Effector memory CD8-positive, alpha-beta T cell (primary cell): ENCODE measurements around the gene ZCCHC7.
A peak's percentile ranks its signal among the peaks of the same experiment; 100 is the strongest.
"Not testable (repeated sequence)": the region's sequence is repeated elsewhere in the genome, so short reads cannot be mapped to it uniquely, and the experiment has no call there.

Experiments
- ATAC-seq: fragments of 150-1000 bp; cut with Tn5 transposase; replicated peaks from 2 replicates; pipeline ENCODE4 v1.10.0; 2021; ENCODE audit warnings: mild to moderate bottlenecking, moderate library complexity
- DNase-seq, 3 experiments: peaks; one replicate each; pipeline ENCODE4 v3.0.0; 2021
- H3K27ac Mint-ChIP-seq, 2 donors: one replicate each; pipeline ENCODE4 v1.8.0; 2022; ENCODE audit warnings: mild to moderate bottlenecking in 2 of 2, mixed read lengths in 2 of 2, moderate library complexity in 2 of 2
- H3K27me3 Mint-ChIP-seq, 2 donors: one replicate each; pipeline ENCODE4 v1.8.0; 2022; ENCODE audit warnings: mixed read lengths in 2 of 2
- H3K36me3 Mint-ChIP-seq: one replicate; pipeline ENCODE4 v1.8.0; 2022; ENCODE audit warnings: mild to moderate bottlenecking, moderate library complexity, mixed read lengths; ENCODE audit not compliant: insufficient read depth
- H3K4me1 Mint-ChIP-seq, 2 donors: one replicate each; pipeline ENCODE4 v1.8.0; 2022; ENCODE audit warnings: low read depth in 2 of 2, mixed read lengths in 2 of 2
- H3K4me3 Mint-ChIP-seq, 2 donors: one replicate each; pipeline ENCODE4 v1.8.0; 2022; ENCODE audit warnings: mild to moderate bottlenecking in 2 of 2, mixed read lengths in 2 of 2, moderate library complexity in 2 of 2
- H3K9me3 Mint-ChIP-seq, 2 donors: one replicate each; pipeline ENCODE4 v1.8.0; 2022; ENCODE audit warnings: mixed read lengths in 2 of 2
- total RNA-seq, 9 experiments: gene quantifications; one replicate each; lab custom pipeline; 2026; lab: John Stamatoyannopoulos, UW

ZCCHC7 gene
- 48.4 to 91.4 (median 71.4) reads per million in 9 experiments for total RNA-seq

DNA sequence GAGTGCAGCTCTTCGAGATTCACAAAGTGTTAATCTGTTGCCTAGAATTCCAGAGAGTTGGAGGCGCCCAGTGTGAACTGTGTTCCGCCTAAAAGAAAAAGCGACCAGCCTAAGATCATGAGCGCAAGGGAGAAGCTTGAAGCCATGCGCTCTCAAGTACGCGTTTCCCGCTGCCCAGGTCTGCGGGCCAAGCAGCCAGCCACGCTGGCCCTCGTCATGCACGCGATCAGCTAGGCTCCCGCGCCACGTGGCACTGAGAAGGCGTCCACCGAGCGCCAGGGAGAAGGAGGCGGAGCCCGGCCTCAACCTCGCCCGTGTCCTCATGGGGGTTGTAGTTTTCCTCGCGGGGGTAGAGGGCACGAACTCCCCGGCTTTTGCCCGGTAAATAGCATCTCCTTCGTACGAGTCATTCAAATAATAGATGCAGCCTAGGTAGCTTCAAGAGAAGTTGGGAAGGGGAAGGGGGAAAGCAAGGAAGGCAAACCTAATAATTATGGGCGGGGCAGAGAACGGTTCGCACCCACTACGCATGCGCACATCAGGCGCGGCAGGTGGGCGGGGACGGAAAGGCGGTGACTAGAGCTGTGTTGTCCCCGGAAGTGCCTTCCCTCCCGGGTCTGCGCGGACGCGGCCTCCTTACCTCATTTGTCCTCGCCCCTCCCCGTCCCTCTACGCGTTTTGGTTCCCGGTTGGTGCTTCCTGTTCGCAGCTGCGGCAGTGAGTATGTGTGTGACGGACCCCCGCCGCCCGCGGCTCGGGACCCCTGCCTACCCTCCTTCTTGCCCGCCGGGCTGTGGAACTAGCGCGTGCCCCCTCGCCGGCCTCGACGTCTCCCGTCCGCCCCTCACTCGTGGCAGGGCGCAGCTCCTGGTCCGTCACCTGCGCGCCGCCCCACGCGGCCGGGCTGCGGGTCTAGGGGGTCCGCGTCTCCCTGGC is at the start of gene ZCCHC7:
TSS of gene ZCCHC7 (plus strand) at position 668 of the 936 bp plus-strand sequence.
- Mint-ChIP-seq H3K4me3 (peak within 1 kb of the TSS; percentile 87 to 89), H3K4me1 (peaks cover 16 to 26% of the 10 kb centered on the region in 2 donors), H3K27me3 (no peaks in the 10 kb centered on the region), H3K27ac (peak within 1 kb of the TSS; percentile 95 to 98), H3K9me3 (no peaks in the 10 kb centered on the region), H3K36me3 (peaks cover 24% of the 10 kb centered on the region)
- ATAC-seq = peak; percentile 92
- DNase-seq = peak; percentile 96 to 98 (median 97)

DNA sequence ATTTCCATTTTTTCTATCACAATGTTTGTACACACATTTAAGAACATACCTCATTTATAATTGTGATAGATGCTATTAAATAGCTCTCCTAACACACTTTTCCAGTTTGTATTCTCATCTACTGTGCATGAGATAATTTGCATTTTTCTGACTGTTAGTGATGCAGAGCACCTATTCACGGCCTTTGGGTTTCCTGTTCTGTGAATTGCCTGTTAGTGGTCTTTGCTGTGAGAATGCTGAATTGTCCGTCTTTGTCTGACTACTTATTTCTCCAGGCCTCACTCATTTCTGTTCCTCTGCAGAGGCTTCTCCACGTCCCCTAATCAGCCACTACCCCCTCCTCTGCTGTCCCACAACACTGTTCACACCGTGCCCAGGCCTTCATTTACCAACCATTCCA is 45.6 kb upstream of the ZCCHC7 start:
- not testable (repeated sequence) for H3K4me1 Mint-ChIP-seq, DNase-seq, H3K4me3 Mint-ChIP-seq, H3K36me3 Mint-ChIP-seq, ATAC-seq, H3K27ac Mint-ChIP-seq, H3K9me3 Mint-ChIP-seq
- peaks cover 18 to 21% of the 10 kb centered on the region in 2 donors for H3K27me3 Mint-ChIP-seq

DNA sequence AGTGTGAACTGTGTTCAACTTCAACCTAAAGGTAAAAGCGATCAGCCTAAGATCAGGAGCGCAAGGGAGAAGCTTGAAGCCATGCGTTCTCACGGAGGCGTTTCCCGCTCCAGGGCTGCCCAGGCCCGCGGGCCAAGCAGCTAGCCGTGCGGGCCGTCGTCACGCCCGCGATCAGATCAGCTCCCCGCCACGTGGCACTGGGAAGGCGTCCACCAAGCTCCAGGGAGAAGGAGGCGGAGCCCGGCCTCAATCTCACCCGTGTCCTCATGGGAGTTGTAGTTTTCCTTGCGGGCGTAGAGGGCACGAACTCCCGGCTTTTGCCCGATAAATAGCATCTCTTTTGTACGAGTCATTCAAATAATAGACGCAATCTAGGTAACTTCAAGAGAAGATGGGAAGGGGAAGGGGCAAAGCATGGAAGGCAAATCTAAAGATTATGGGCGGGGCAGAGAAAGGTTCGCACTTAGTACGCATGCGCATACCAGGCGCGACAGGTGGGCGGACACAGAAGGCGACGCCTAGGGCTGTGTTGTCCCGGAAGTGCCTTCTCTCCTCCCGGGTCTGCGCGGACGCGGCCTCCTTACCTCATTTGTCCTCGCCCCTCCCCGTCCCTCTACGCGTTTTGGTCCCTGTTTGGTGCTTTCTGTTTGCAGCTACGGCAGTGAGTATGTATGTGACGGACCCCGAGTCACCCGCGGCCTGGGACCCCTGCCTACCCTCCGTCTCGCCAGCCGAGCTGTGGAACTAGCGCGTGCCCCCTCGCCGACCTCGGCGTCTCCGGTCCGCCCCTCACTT is 40.8 kb upstream of the ZCCHC7 start:
- H3K27me3 Mint-ChIP-seq = peaks cover 18 to 21% of the 10 kb centered on the region in 2 donors
- ATAC-seq = peak; percentile 97
- peak overlapping the region; percentile 95 to 96 for H3K4me3 Mint-ChIP-seq
- H3K4me1 Mint-ChIP-seq = peaks cover 28 to 34% of the 10 kb centered on the region in 2 donors
- peaks cover 11% of the 10 kb centered on the region for H3K36me3 Mint-ChIP-seq
- H3K9me3 Mint-ChIP-seq = no peaks in the 10 kb centered on the region
- peak; percentile 88 to 89 (median 88) for DNase-seq
- peak overlapping the region; percentile 97 to 99 for H3K27ac Mint-ChIP-seq

GRCh38 chr9:37080165-37080628 is 40.2 kb upstream of the ZCCHC7 start:
- peak in 1 of 3 experiments; percentile 2 for DNase-seq
- H3K9me3 Mint-ChIP-seq, ATAC-seq: not testable (repeated sequence)
- Mint-ChIP-seq H3K36me3 (peaks cover 11% of the 10 kb centered on the region), H3K4me3 (peak overlapping the region; percentile 95 to 96), H3K27me3 (peaks cover 13 to 15% of the 10 kb centered on the region in 2 donors), H3K4me1 (peaks cover 31 to 41% of the 10 kb centered on the region in 2 donors), H3K27ac (peak overlapping the region; percentile 97 to 99)

- H3K36me3 Mint-ChIP-seq = peaks cover 11% of the 10 kb centered on the region
- not testable (repeated sequence) for ATAC-seq
These were observed 38.9 kb upstream of the ZCCHC7 start for GRCh38 chr9:37081507-37081906.

GRCh38 chr9:37082214-37082765 is 38.1 kb upstream of the ZCCHC7 start:
- Mint-ChIP-seq H3K4me1 (peaks cover 31 to 44% of the 10 kb centered on the region in 2 donors), H3K4me3 (peak overlapping the region in 1 of 2 donors; percentile 8), H3K27me3 (no peaks in the 10 kb centered on the region), H3K27ac (no peak overlapping the region), H3K36me3 (peaks cover 18% of the 10 kb centered on the region), H3K9me3 (no peaks in the 10 kb centered on the region)
- DNase-seq (no peak), ATAC-seq (no peak)

More at GRCh38 chr9:37081507-37081906, 38.9 kb upstream of the ZCCHC7 start:
- DNase-seq, H3K27me3 Mint-ChIP-seq, H3K9me3 Mint-ChIP-seq: not testable (repeated sequence)
- H3K4me3 Mint-ChIP-seq = peak overlapping the region in 1 of 2 donors; percentile 96
- H3K27ac Mint-ChIP-seq = peak overlapping the region in 1 of 2 donors; percentile 99
- H3K4me1 Mint-ChIP-seq = peaks cover 31 to 44% of the 10 kb centered on the region in 2 donors

DNA sequence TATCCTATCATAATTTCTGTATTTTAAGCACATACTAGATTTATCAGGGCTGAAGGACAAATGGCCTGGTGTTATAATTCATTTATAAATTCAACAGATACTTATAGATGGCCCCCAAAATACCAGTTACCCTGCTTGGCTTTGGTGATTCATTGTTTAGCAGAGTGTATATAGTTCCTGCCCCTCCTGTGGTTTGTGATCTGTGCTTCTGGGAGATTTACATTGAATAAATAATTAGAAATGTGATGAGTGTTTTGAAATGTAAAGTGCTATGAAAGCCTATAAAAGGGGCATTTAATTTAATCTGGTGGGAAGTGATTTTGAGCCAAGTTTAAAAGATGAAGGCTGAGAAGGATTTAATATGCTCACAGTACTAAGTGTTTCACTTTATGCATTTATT is 36.7 kb upstream of the ZCCHC7 start:
- DNase-seq = no peak
- Mint-ChIP-seq H3K4me3 (no peak overlapping the region), H3K4me1 (peaks cover 31 to 44% of the 10 kb centered on the region in 2 donors)

GRCh38 chr9:37085233-37085632 is 35.1 kb upstream of the ZCCHC7 start:
- Mint-ChIP-seq H3K36me3 (peaks cover 26% of the 10 kb centered on the region), H3K4me3 (no peak overlapping the region), H3K27me3 (no peaks in the 10 kb centered on the region), H3K9me3 (no peaks in the 10 kb centered on the region), H3K27ac (no peak overlapping the region), H3K4me1 (peaks cover 27 to 40% of the 10 kb centered on the region in 2 donors)
- ATAC-seq (no peak), DNase-seq (no peak)

More for the DNA sequence above, 36.7 kb upstream of the ZCCHC7 start:
- peaks cover 31% of the 10 kb centered on the region for H3K36me3 Mint-ChIP-seq
- no peak for ATAC-seq
- H3K27ac Mint-ChIP-seq = no peak overlapping the region
- no peaks in the 10 kb centered on the region for H3K9me3 Mint-ChIP-seq
- H3K27me3 Mint-ChIP-seq = no peaks in the 10 kb centered on the region

DNA sequence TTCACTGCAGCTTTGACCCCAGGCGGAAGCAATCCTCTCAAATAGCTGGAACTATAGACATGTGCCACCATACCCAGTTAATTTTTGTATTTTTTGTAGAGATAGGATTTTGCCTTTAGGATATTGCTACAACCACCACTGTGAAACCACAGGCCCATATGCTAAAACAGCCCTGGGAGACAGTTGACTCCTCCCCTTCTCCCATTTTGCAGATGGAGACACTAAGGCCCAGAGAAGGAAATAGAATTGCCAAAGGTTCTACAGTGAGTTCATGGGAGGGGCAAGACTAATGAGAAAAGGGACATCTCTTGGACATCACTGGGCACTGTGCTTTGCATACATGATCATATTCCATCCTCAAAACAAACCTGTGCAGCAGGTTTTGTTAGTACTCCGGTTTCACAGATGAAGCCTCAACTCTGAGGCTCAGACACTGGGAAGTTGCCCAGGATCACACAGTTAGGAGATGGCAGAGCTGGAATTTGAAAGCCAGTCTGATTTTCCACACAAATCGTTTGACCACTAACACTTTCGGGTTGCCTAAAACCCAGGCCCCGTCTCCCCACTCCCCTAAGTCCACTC is 27.6 kb upstream of the ZCCHC7 start:
- DNase-seq, H3K4me3 Mint-ChIP-seq, H3K9me3 Mint-ChIP-seq, H3K27me3 Mint-ChIP-seq, H3K4me1 Mint-ChIP-seq, ATAC-seq: not testable (repeated sequence)
- Mint-ChIP-seq H3K36me3 (peaks cover 14% of the 10 kb centered on the region), H3K27ac (peak overlapping the region in 1 of 2 donors; percentile 17)

DNA sequence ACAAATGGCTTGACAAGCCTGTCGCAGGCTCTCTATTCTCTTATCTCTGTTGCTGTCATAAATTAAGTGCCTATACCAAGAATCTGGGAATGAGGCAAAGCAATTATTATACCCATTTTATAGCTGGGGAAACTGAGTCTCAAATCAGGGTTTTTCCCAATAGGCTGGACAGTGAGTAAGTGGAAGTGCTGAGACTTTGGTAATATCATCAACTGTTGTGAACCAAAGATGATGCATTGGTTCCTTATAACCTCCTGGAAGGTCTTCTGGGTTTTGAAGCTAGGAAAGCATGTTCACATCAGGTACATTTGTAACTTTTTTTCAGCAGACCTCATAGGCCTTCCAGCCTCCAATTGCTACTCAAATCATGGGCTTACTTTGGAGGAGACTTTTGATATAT is 25.6 kb upstream of the ZCCHC7 start:
- Mint-ChIP-seq H3K27ac (no peak overlapping the region), H3K4me3 (no peak overlapping the region), H3K9me3 (no peaks in the 10 kb centered on the region), H3K27me3 (no peaks in the 10 kb centered on the region), H3K36me3 (peaks cover 2% of the 10 kb centered on the region), H3K4me1 (no peaks in the 10 kb centered on the region)
- DNase-seq = no peak
- no peak for ATAC-seq

- Mint-ChIP-seq H3K27ac (no peak overlapping the region), H3K9me3 (no peaks in the 10 kb centered on the region), H3K27me3 (no peaks in the 10 kb centered on the region), H3K4me1 (no peaks in the 10 kb centered on the region), H3K36me3 (no peaks in the 10 kb centered on the region), H3K4me3 (no peak overlapping the region)
- ATAC-seq = no peak
- DNase-seq = no peak
These were observed 23.7 kb upstream of the ZCCHC7 start for GRCh38 chr9:37096628-37097027.

GRCh38 chr9:37097294-37097693 is 23.1 kb upstream of the ZCCHC7 start:
- peaks cover 0 to under 1% of the 10 kb centered on the region in 2 donors for H3K27me3 Mint-ChIP-seq
- H3K27ac Mint-ChIP-seq = no peak overlapping the region
- ATAC-seq (no peak), DNase-seq (no peak)
- no peaks in the 10 kb centered on the region for H3K9me3 Mint-ChIP-seq
- no peaks in the 10 kb centered on the region for H3K36me3 Mint-ChIP-seq
- no peak overlapping the region for H3K4me3 Mint-ChIP-seq
- no peaks in the 10 kb centered on the region for H3K4me1 Mint-ChIP-seq

- no peak for DNase-seq
- H3K4me1 Mint-ChIP-seq = peaks cover 0 to 2% of the 10 kb centered on the region in 2 donors
- H3K9me3 Mint-ChIP-seq = no peaks in the 10 kb centered on the region
- no peak overlapping the region for H3K27ac Mint-ChIP-seq
- H3K4me3 Mint-ChIP-seq = no peak overlapping the region
- no peaks in the 10 kb centered on the region for H3K36me3 Mint-ChIP-seq
- ATAC-seq = no peak
- H3K27me3 Mint-ChIP-seq = peaks cover 6 to 25% of the 10 kb centered on the region in 2 donors
These were observed 20.0 kb upstream of the ZCCHC7 start for GRCh38 chr9:37100327-37100726.
